HG02623 (cell line): ENCODE measurements around the gene GPRC5B.

ENCODE experiments used
- ATAC-seq: cut with Tn5 transposase; IDR thresholded peaks from one replicate; pipeline ENCODE4 v1.9.1; 2021; ENCODE audit warnings: moderate library complexity; ENCODE audit not compliant: unreplicated experiment

Gene GPRC5B

DNA sequence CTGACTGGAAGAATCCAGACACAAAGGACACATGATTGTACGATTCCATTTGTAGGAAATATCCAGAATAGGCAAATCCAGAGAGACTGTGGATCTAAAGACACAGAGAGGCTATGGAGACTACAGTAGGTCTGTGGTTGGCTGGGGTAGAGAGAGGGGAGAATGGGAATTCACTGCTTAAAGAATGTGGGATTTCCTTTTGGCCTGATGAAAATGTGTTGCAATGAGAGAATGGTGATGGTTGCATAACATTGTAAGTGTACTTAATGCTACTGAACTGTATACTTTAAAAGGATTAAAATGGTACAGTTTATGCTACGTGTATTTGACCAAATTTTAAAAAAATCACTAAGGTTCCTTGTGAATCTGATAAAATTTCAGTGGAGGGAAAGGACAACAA lies 62.1 kb downstream of the GPRC5B start:
- ATAC-seq: no peak

- no peak for ATAC-seq
Observed at GRCh38 chr16:19817875-19818274, 66.8 kb downstream of the GPRC5B start.

GRCh38 chr16:19817122-19817521 lies 67.5 kb downstream of the GPRC5B start:
- no peak for ATAC-seq

DNA sequence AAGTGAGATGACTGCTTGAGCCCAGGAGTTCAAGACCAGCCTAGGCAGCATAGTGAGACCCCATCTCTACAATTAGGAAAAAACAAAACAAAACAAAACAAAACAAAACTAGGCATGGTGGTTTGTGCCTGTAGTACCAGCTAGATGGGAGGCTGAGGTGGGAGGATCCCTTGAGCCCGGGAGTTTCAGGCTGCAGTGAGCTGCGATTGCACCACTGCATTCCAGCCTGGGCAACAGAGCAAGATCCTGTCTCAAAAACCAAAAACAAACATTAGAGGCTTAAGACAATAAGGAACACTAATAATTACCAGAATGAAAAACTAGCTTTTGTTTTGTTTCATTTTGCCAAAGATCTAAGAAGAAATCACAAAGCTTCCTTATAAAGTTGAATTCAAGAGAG lies 69.2 kb downstream of the GPRC5B start:
- ATAC-seq: no peak

DNA sequence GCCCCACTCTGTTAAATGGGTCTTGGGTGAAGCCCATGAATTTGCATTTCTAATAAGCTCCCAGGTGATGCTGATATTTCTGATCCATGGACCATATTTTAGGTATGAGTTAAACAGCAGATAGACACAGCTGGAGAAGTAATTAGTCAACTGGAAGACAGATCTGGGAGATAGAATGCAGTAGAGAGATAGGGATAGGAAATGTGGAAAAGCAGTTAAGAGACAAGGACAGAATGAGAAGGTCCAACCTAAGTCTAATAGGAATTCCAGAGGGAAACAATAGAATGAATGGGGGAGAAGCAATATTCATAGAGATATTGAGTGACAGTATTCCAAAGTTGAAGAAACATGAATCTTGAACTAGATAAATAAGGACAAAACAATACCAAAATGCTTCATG lies 71.7 kb downstream of the GPRC5B start:
- no peak for ATAC-seq

GRCh38 chr16:19810817-19811731 lies 73.6 kb downstream of the GPRC5B start:
- no peak for ATAC-seq

DNA sequence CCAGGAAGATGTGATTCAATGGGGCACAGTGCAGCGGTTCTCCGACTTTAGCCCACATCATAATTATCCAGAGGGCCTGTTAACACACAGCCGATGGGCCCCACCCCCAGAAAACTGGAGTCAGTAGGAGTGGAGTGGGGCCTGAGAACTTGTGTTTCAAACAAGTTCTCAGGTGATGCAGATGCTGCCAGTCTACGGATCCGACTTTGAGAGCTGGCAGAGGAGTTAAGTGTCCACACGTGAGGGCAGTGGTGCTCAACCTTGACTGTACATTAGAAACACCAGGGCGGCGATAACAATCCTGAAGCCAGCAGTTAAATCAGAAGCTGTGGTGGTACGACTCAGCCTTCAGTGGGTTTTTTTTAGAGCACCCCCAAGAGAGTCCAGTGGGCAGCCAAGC lies 75.0 kb downstream of the GPRC5B start:
- no peak for ATAC-seq

DNA sequence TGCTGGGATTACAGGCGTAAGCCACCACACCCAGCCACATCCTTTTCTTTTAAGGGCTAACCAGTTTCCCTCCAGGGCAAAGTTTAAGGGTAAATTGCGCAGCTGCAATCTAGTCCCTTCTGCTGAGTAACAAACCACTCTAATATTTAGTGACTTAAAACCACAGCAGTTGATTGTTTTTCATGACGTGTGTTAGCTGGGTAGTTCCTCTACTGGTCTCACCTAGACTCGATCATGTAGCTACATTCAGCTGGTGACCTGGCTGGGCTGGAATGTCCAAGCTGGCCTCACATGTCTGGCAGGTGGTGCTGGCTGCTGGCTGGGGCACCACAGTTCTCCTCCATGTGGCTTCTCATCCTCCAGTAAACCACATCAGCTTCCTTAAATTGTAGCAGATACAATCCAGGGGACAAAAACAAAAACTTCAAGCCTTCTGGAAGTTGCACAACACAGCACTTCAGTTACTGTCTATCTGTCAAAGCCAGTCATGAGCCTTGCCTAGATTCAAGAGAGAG lies 75.5 kb downstream of the GPRC5B start:
- ATAC-seq: no peak

GRCh38 chr16:19808061-19808641 lies 76.5 kb downstream of the GPRC5B start:
- ATAC-seq: no peak
